ENCODE measurements around the gene TCF7L2.

GRCh38 chr10:113089551-113089950 lies 139.5 kb downstream of the TCF7L2 start:
- no peak for TF ChIP-seq EZH2 (IDR thresholded peaks at IDR 0.05; ENCODE audit: borderline replicate concordance, low read length)
- TF ChIP-seq, protein P1, sequence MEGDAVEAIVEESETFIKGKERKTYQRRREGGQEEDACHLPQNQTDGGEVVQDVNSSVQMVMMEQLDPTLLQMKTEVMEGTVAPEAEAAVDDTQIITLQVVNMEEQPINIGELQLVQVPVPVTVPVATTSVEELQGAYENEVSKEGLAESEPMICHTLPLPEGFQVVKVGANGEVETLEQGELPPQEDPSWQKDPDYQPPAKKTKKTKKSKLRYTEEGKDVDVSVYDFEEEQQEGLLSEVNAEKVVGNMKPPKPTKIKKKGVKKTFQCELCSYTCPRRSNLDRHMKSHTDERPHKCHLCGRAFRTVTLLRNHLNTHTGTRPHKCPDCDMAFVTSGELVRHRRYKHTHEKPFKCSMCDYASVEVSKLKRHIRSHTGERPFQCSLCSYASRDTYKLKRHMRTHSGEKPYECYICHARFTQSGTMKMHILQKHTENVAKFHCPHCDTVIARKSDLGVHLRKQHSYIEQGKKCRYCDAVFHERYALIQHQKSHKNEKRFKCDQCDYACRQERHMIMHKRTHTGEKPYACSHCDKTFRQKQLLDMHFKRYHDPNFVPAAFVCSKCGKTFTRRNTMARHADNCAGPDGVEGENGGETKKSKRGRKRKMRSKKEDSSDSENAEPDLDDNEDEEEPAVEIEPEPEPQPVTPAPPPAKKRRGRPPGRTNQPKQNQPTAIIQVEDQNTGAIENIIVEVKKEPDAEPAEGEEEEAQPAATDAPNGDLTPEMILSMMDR (conservative IDR thresholded peaks at IDR 0.05 in 1 of 2, IDR thresholded peaks at IDR 0.05 in 1 of 2; ENCODE audit: extremely low read depth in 1 of 2, insufficient read depth in 1 of 2, low read depth in 1 of 2, low read length in 2 of 2), result no peak

All from mammary epithelial cell (primary cell).